OCI-LY1 (cell line): Measurements from ENCODE around the gene ISCA1.

Experiments used
- H2AFZ ChIP-seq: fragments of 200-600 bp; sonication (generic), shearing (Covaris generic); 2 replicates; pipeline ENCODE4 v1.6.0; 2014; ENCODE audit warnings: antibody characterized with exemption, mild to moderate bottlenecking, low read length
- H3F3A ChIP-seq: fragments of 200-600 bp; sonication (generic), shearing (Covaris generic); 2 replicates; pipeline ENCODE4 v1.6.0; 2014; ENCODE audit warnings: mild to moderate bottlenecking, antibody characterized with exemption, low read length, moderate library complexity; ENCODE audit not compliant: insufficient read depth
- H3K27ac ChIP-seq: fragments of 200-600 bp; sonication (generic); 2 replicates; pipeline ENCODE4 v1.5.1; 2014; ENCODE audit warnings: low read length, mixed run types, mild to moderate bottlenecking, low read depth; ENCODE audit not compliant: poor library complexity, severe bottlenecking
- H3K27me3 ChIP-seq: fragments of 200-600 bp; sonication (generic); 2 replicates; pipeline ENCODE4 v1.6.0; 2014; ENCODE audit warnings: antibody characterized with exemption, mild to moderate bottlenecking, low read length, moderate library complexity; ENCODE audit not compliant: insufficient read depth
- H3K36me3 ChIP-seq: fragments of 200-600 bp; sonication (generic); 2 replicates; pipeline ENCODE4 v1.6.1; 2014; ENCODE audit warnings: mild to moderate bottlenecking, antibody characterized with exemption, low read length, moderate library complexity, mixed read lengths; ENCODE audit not compliant: insufficient read depth
- H3K4me1 ChIP-seq: fragments of 200-600 bp; sonication (generic); 2 replicates; pipeline ENCODE4 v1.5.1; 2014; ENCODE audit warnings: mild to moderate bottlenecking, low read length, moderate library complexity; ENCODE audit not compliant: insufficient read depth, severe bottlenecking
- H3K4me2 ChIP-seq: fragments of 200-600 bp; sonication (generic), shearing (Covaris generic); 2 replicates; pipeline ENCODE4 v1.6.1; 2014; ENCODE audit warnings: low read length
- H3K4me3 ChIP-seq: fragments of 200-600 bp; sonication (generic); 2 replicates; pipeline ENCODE4 v1.5.1; 2014; ENCODE audit warnings: low read length, low read depth, mild to moderate bottlenecking, mixed read lengths; ENCODE audit not compliant: poor library complexity, severe bottlenecking
- H3K79me2 ChIP-seq: fragments of 200-600 bp; shearing (Covaris generic); 2 replicates; pipeline ENCODE4 v1.6.1; 2016; ENCODE audit warnings: mixed run types, low read length, mixed read lengths; ENCODE audit not compliant: insufficient read depth
- H3K9ac ChIP-seq: fragments of 200-600 bp; sonication (generic), shearing (Covaris generic); 2 replicates; pipeline ENCODE4 v1.6.1; 2014; ENCODE audit warnings: mild to moderate bottlenecking, low read length, mixed read lengths
- H3K9me2 ChIP-seq: fragments of 200-600 bp; sonication (generic), shearing (Covaris generic); 2 replicates; pipeline ENCODE4 v1.6.1; 2014; ENCODE audit warnings: low read depth, mild to moderate bottlenecking, low read length, mixed read lengths
- H3K9me3 ChIP-seq: fragments of 200-600 bp; shearing (Covaris generic); 2 replicates; pipeline ENCODE4 v1.6.1; 2014; ENCODE audit warnings: low read length, mixed read lengths
- H4K20me1 ChIP-seq: fragments of 200-600 bp; sonication (generic), shearing (Covaris generic); 2 replicates; pipeline ENCODE4 v1.6.0; 2016; ENCODE audit warnings: mild to moderate bottlenecking, low read length; ENCODE audit not compliant: insufficient read depth
- EZH2 ChIP-seq: fragments of 200-600 bp; sonication (generic), shearing (Covaris generic); IDR thresholded peaks from 2 replicates; pipeline ENCODE4 v1.8.0; 2017; ENCODE audit warnings: borderline replicate concordance, mixed run types, mild to moderate bottlenecking, antibody characterized with exemption, low read length, moderate library complexity, mixed read lengths
- TF ChIP-seq, protein P1 (sequence below): fragments of 200-600 bp; sonication (generic), shearing (Covaris generic); IDR thresholded peaks from 2 replicates; pipeline ENCODE4 v1.5.1; 2017; ENCODE audit warnings: mild to moderate bottlenecking, antibody characterized with exemption, low read length, moderate library complexity, mixed read lengths

Gene ISCA1

DNA sequence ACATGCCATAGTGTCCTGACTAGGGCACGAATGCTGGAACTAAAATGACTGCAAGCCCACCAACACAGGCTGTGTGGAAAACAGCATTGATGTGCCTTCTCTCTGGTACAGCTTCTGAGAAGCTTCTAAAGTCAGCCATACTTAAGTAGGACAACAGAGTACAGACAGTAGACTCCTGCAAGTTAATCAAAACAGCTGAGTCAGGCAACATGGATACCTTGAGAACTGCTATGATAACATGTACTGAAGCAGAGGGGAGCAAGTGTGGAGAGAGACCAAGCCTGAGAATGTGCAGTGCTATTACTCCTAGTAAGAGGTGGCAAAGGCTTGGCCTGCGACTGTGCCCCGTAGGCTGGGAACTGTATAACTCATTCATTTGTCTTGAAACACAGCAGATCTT is 2.5 kb downstream of the ISCA1 start:
- Histone ChIP-seq H3K9me3 (no peaks in the 10 kb centered on the region), H3K27me3 (no peaks in the 10 kb centered on the region), H2AFZ (no peak overlapping the region), H3K36me3 (peaks cover 25% of the 10 kb centered on the region; the same call in 1 of the 2 replicates), H3K4me2 (peak overlapping the region; percentile 6; the same call in 1 of the 2 replicates), H3K79me2 (peaks cover 56% of the 10 kb centered on the region), H4K20me1 (no peaks in the 10 kb centered on the region), H3K4me1 (peaks cover 40% of the 10 kb centered on the region), H3K9ac (no peak overlapping the region; the same call in 1 of the 2 replicates), H3F3A (no peaks in the 10 kb centered on the region), H3K27ac (no peak overlapping the region), H3K9me2 (no peaks in the 10 kb centered on the region), H3K4me3 (no peak overlapping the region)
- TF ChIP-seq, protein P1, sequence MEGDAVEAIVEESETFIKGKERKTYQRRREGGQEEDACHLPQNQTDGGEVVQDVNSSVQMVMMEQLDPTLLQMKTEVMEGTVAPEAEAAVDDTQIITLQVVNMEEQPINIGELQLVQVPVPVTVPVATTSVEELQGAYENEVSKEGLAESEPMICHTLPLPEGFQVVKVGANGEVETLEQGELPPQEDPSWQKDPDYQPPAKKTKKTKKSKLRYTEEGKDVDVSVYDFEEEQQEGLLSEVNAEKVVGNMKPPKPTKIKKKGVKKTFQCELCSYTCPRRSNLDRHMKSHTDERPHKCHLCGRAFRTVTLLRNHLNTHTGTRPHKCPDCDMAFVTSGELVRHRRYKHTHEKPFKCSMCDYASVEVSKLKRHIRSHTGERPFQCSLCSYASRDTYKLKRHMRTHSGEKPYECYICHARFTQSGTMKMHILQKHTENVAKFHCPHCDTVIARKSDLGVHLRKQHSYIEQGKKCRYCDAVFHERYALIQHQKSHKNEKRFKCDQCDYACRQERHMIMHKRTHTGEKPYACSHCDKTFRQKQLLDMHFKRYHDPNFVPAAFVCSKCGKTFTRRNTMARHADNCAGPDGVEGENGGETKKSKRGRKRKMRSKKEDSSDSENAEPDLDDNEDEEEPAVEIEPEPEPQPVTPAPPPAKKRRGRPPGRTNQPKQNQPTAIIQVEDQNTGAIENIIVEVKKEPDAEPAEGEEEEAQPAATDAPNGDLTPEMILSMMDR = no peak
- no peak for TF ChIP-seq EZH2

DNA sequence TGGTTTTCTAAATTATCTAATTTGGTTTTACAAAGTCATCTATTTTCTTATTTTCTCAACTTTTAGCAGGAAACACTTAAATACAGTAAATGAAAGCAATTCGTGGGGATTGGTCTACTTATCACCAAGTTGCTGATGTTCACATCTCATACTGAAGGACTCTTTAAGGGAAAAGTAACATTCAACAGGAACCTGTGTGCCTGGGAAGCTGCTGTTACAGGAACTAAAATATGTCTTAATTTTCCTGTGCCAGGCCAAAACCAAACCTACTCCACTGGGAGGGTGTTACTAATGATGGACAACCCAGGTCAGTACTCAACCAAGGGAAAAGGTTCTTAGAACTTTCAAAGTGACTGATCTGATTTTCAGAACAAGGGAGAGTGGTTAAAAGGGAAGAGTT is 5.3 kb downstream of the ISCA1 start:
- Histone ChIP-seq H3K79me2 (peaks cover 56% of the 10 kb centered on the region), H3K4me2 (no peak overlapping the region), H3K9me2 (no peaks in the 10 kb centered on the region), H3K27me3 (no peaks in the 10 kb centered on the region), H3K36me3 (peaks cover 49% of the 10 kb centered on the region), H3K27ac (no peak overlapping the region), H3K4me3 (no peak overlapping the region), H3K9ac (no peak overlapping the region), H4K20me1 (no peaks in the 10 kb centered on the region), H3F3A (no peaks in the 10 kb centered on the region), H2AFZ (no peak overlapping the region), H3K4me1 (peaks cover 24% of the 10 kb centered on the region), H3K9me3 (no peaks in the 10 kb centered on the region)
- TF ChIP-seq, protein P1 = no peak
- TF ChIP-seq EZH2 = no peak

DNA sequence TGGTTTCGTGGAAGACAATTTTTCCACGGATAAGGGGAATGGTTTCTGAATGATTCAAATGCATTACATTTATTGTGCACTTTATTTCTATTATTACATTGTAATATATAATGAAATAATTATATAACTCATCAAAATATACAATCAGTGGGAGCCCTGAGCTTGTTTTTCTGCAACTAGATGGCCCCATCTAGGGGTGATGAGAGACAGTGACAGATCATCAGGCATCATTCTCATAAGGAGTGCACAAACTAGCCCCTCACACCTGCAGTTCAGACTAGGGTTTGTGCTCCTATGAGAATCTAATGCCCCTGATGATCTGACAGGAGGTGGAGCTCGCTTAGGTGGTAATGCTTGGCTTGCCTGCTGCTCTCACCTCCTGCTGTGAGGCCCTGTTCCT is 6.4 kb downstream of the ISCA1 start:
- Histone ChIP-seq H3K79me2 (peaks cover 49% of the 10 kb centered on the region), H2AFZ (no peak overlapping the region), H4K20me1 (no peaks in the 10 kb centered on the region), H3K27ac (no peak overlapping the region), H3K9ac (no peak overlapping the region), H3F3A (no peaks in the 10 kb centered on the region), H3K4me1 (peaks cover 20% of the 10 kb centered on the region), H3K27me3 (no peaks in the 10 kb centered on the region), H3K9me2 (no peaks in the 10 kb centered on the region), H3K4me2 (no peak overlapping the region), H3K36me3 (peaks cover 60% of the 10 kb centered on the region), H3K9me3 (no peaks in the 10 kb centered on the region), H3K4me3 (no peak overlapping the region)
- TF ChIP-seq EZH2 = no peak
- TF ChIP-seq, protein P1 = no peak; the same call in 1 of the 2 replicates
